Measurements from ENCODE around the gene TRIM40.

Gene TRIM40

GRCh38 chr6:30154061-30154460, 18.1 kb downstream of the TRIM40 start:
- Histone ChIP-seq H3K9me3 (no peaks in the 10 kb centered on the region), H3K27ac (no peak overlapping the region), H3K27me3 (peaks cover 0 to 22% of the 10 kb centered on the region in 2 donors), H3K4me1 (peaks cover 0 to 5% (median 2%) of the 10 kb centered on the region in 4 donors), H3K4me3 (no peak overlapping the region), H3K36me3 (no peaks in the 10 kb centered on the region)
- TF ChIP-seq CTCF (IDR thresholded peaks at IDR 0.05): no peak
- intact Hi-C loops (cut with DNase I; ENCODE audit: low total_unique reads): no loop called here
- DNase-seq: no peak

GRCh38 chr6:30154709-30155519, 19.0 kb downstream of the TRIM40 start:
- intact Hi-C loops (cut with DNase I; ENCODE audit: low total_unique reads): no loop called here
- Histone ChIP-seq H3K27me3 (peaks cover 0 to 25% of the 10 kb centered on the region in 2 donors), H3K27ac (no peak overlapping the region)

GRCh38 chr6:30155520-30156261, 19.8 kb downstream of the TRIM40 start:
- Histone ChIP-seq H3K36me3 (no peaks in the 10 kb centered on the region), H3K4me1 (peaks cover 0 to 5% (median 2%) of the 10 kb centered on the region in 4 donors), H3K4me3 (no peak overlapping the region), H3K27ac (no peak overlapping the region), H3K27me3 (peaks cover 0 to 26% of the 10 kb centered on the region in 2 donors), H3K9me3 (no peaks in the 10 kb centered on the region)
- no peak for TF ChIP-seq CTCF (IDR thresholded peaks at IDR 0.05)
- no peak for DNase-seq
- intact Hi-C loops (cut with DNase I; ENCODE audit: low total_unique reads): no loop called here

More at GRCh38 chr6:30154709-30155519, 19.0 kb downstream of the TRIM40 start:
- peaks cover 0 to 5% (median 2%) of the 10 kb centered on the region in 4 donors for H3K4me1 ChIP-seq
- DNase-seq: no peak
- H3K9me3 ChIP-seq: no peaks in the 10 kb centered on the region
- no peak for TF ChIP-seq CTCF (IDR thresholded peaks at IDR 0.05)
- H3K4me3 ChIP-seq: no peak overlapping the region
- H3K36me3 ChIP-seq: no peaks in the 10 kb centered on the region

GRCh38 chr6:30156262-30156599, 20.3 kb downstream of the TRIM40 start:
- DNase-seq: peak in 1 of 2 donors; percentile 54
- intact Hi-C loops (cut with DNase I; ENCODE audit: low total_unique reads): no loop called here
- Histone ChIP-seq H3K4me1 (peaks cover 0 to 5% (median 2%) of the 10 kb centered on the region in 4 donors), H3K9me3 (no peaks in the 10 kb centered on the region), H3K4me3 (no peak overlapping the region), H3K36me3 (no peaks in the 10 kb centered on the region), H3K27me3 (peaks cover 0 to 29% of the 10 kb centered on the region in 2 donors), H3K27ac (no peak overlapping the region)
- no peak for TF ChIP-seq CTCF (IDR thresholded peaks at IDR 0.05)

- H3K9me3 ChIP-seq: no peaks in the 10 kb centered on the region
- no peak for TF ChIP-seq CTCF (IDR thresholded peaks at IDR 0.05)
- H3K4me1 ChIP-seq: peaks cover 0 to 5% (median 2%) of the 10 kb centered on the region in 4 donors
- DNase-seq: no peak
- no peaks in the 10 kb centered on the region for H3K36me3 ChIP-seq
- intact Hi-C loops (cut with DNase I; ENCODE audit: low total_unique reads): no loop called here
- H3K27ac ChIP-seq: no peak overlapping the region
- H3K4me3 ChIP-seq: no peak overlapping the region
- H3K27me3 ChIP-seq: peaks cover 0 to 29% of the 10 kb centered on the region in 2 donors
These were observed 20.8 kb downstream of the TRIM40 start for GRCh38 chr6:30156774-30157173.

All from tibial artery (tissue), 4 donors.